Smooth muscle cell (in vitro differentiated cells): Measurements from ENCODE around the gene SDHAF2. TPM values are rescaled to one million over a fixed set of nuclear protein-coding genes. Genes with fewer than 3 reads are reported as not detected.

Experiments used
- DNase-seq: peaks from one replicate; lab custom pipeline; 2025; ENCODE audit not compliant: unreplicated experiment; lab: John Stamatoyannopoulos, UW
- H2AFZ ChIP-seq: fragments of 200-600 bp; sonication (generic); 2 replicates; pipeline ENCODE4 v1.6.0; 2016; ENCODE audit warnings: antibody characterized with exemption, low read depth, mild to moderate bottlenecking
- H3F3A ChIP-seq: fragments of 200-600 bp; sonication (generic); 2 replicates; pipeline ENCODE4 v1.6.0; 2017; ENCODE audit warnings: antibody characterized with exemption, low read depth
- H3K27ac ChIP-seq: fragments of 200-600 bp; sonication (generic); 2 replicates; pipeline ENCODE4 v1.5.1; 2016; ENCODE audit warnings: low read depth, mild to moderate bottlenecking
- H3K27me3 ChIP-seq: fragments of 200-600 bp; sonication (generic); 2 replicates; pipeline ENCODE4 v1.6.1; 2016; ENCODE audit warnings: low read depth, mild to moderate bottlenecking
- H3K36me3 ChIP-seq: fragments of 200-600 bp; sonication (generic); 2 replicates; pipeline ENCODE4 v1.5.1; 2016; ENCODE audit warnings: low read depth
- H3K4me1 ChIP-seq: fragments of 200-600 bp; sonication (generic); 2 replicates; pipeline ENCODE4 v1.5.1; 2016; ENCODE audit warnings: low read depth
- H3K4me2 ChIP-seq: fragments of 200-600 bp; sonication (generic); 2 replicates; pipeline ENCODE4 v1.6.0; 2016; ENCODE audit warnings: mild to moderate bottlenecking
- H3K4me3 ChIP-seq: fragments of 200-600 bp; sonication (generic); 2 replicates; pipeline ENCODE4 v1.5.1; 2016; ENCODE audit warnings: mild to moderate bottlenecking
- H3K79me2 ChIP-seq: fragments of 200-600 bp; sonication (generic); 2 replicates; pipeline ENCODE4 v1.6.0; 2016; ENCODE audit warnings: low read depth, mild to moderate bottlenecking
- H3K9ac ChIP-seq: fragments of 200-600 bp; sonication (generic); 2 replicates; pipeline ENCODE4 v1.6.0; 2016; ENCODE audit warnings: low read depth
- H3K9me3 ChIP-seq: fragments of 200-600 bp; sonication (generic); replicated peaks from 2 replicates; pipeline ENCODE4 v1.5.1; 2016; ENCODE audit warnings: low read depth
- H4K20me1 ChIP-seq: fragments of 200-600 bp; sonication (generic); 2 replicates; pipeline ENCODE4 v1.6.0; 2016; ENCODE audit warnings: low read depth
- CTCF ChIP-seq: fragments of 200-600 bp; sonication (generic); IDR thresholded peaks from 2 replicates; pipeline ENCODE4 v1.5.1; 2017; ENCODE audit warnings: borderline replicate concordance, mild to moderate bottlenecking, antibody characterized with exemption; ENCODE audit not compliant: insufficient read depth, poor library complexity, severe bottlenecking
- WGBS: methylation state at CpG from one replicate; pipeline ENCODE4 v1.1.7; 2016; ENCODE audit warnings: low lambda C conversion rate; 5-methylcytosine and 5-hydroxymethylcytosine counted together
- polyA plus RNA-seq: library from polyadenylated mRNA; unstranded; fragments of >200 nt; fragmentation: Nextera tagmentation; extraction: Ambion mirVana; gene quantifications from 2 replicates; pipeline ENCODE4 v1.2.1, GENCODE V29; 2016
- total RNA-seq: library from RNA; depleted of rRNA; stranded (reverse); fragments of >200 nt; gene quantifications from 2 replicates; pipeline ENCODE4 v1.2.3, GENCODE V29; 2014

Gene SDHAF2
- total and polyA plus RNA-seq, 2 experiments from 2014 or later: 25.0 to 47.1 TPM

DNA sequence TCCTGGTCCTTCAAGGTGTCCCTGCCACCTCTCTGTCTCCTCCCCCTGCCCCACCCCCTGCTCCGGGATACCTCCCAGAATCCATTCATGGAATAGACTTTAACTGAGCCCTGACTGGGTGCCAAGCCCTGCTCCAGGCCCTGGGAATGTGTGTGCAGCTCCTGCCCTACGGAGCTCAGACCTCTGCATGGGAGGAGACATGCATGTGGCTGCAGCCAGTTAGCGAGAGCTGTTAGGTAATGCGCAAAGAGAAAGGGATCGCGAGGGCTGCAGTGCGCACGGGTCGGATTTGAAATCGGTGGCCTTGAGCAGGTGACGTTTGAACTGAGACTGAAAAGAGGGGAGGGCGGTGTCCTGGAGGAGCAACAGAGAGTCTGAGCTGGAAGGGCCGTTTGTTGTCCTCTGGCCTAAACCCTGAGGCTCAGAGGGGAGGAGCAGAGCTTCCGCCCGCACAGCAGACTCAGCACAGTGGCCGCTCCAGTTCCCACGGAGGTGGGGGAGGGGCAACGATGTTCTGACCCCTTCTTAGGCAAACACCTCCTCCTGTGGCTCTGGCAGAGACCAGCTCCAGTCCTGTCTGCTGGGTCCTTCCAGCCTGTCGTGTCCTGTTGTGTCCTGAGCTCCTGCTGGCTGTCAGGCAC, 58.8 kb downstream of the SDHAF2 start:
- peak overlapping the region; percentile 13 for H3K4me3 ChIP-seq

DNA sequence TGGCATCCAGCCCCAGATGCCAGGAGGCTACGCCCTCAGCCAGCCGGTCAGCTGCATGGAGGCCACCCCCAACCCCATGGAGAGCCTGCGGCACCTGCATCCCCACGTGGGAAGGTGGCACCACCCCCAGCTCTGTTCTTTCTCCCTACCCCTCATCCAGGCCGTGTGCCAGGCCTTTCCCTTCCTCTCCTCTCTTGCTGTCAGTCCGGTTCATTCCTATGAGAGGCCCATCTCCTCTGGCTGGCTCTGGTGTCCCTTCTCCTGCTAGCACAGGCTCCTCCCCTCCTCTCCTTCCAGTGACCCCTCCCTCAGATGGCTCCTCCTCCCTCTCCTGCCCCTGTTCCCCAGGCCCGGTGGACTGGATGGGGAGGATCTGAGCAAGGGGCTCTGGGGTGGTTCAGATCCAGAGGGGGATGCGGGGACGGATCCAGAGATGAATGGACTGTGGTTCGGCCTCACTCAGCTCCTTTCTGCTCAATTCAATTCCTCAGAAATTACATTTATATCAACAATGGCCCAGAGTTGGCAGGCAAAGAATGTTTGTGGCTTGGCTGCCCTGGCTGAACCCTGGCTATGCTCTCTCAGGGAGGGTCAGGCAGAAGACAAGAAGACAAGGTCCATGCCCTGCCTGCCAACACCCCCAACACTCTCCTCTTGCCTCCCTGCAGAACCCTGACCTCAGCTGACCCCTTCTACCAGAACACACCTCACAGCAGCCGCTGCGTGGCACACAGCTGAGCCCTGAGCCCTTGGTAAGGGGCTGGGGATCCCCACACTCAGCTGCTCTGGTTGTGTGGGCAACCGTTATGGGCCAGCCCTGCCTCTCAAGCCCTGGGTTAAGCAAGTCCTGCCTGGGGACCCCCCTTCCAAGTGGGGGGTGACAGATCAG, 60.2 kb downstream of the SDHAF2 start:
- Histone ChIP-seq H3K4me1 (peaks cover 10% of the 10 kb centered on the region), H2AFZ (no peak overlapping the region), H3K27me3 (no peaks in the 10 kb centered on the region), H3K9me3 (no peaks in the 10 kb centered on the region), H3K4me2 (no peak overlapping the region), H3K4me3 (no peak overlapping the region), H3K36me3 (no peaks in the 10 kb centered on the region), H3K27ac (no peak overlapping the region), H3K9ac (no peak overlapping the region), H3K79me2 (no peaks in the 10 kb centered on the region), H3F3A (no peaks in the 10 kb centered on the region), H4K20me1 (no peaks in the 10 kb centered on the region)
- TF ChIP-seq CTCF: no peak
- DNase-seq: no peak
- WGBS: 70% methylated on average over 13 of the region's 13 CpGs

More for the DNA sequence above, 58.8 kb downstream of the SDHAF2 start:
- H3F3A ChIP-seq: no peaks in the 10 kb centered on the region
- no peak overlapping the region for H3K9ac ChIP-seq
- no peaks in the 10 kb centered on the region for H3K27me3 ChIP-seq
- no peaks in the 10 kb centered on the region for H3K79me2 ChIP-seq
- no peak for TF ChIP-seq CTCF
- H3K4me1 ChIP-seq: peaks cover 10% of the 10 kb centered on the region
- 21% methylated on average over 19 of the region's 19 CpGs for WGBS
- H2AFZ ChIP-seq: no peak overlapping the region
- H3K27ac ChIP-seq: no peak overlapping the region
- peak overlapping the region; percentile 75 for H3K4me2 ChIP-seq
- no peaks in the 10 kb centered on the region for H4K20me1 ChIP-seq
- H3K9me3 ChIP-seq: no peaks in the 10 kb centered on the region
- H3K36me3 ChIP-seq: no peaks in the 10 kb centered on the region
- DNase-seq: no peak

DNA sequence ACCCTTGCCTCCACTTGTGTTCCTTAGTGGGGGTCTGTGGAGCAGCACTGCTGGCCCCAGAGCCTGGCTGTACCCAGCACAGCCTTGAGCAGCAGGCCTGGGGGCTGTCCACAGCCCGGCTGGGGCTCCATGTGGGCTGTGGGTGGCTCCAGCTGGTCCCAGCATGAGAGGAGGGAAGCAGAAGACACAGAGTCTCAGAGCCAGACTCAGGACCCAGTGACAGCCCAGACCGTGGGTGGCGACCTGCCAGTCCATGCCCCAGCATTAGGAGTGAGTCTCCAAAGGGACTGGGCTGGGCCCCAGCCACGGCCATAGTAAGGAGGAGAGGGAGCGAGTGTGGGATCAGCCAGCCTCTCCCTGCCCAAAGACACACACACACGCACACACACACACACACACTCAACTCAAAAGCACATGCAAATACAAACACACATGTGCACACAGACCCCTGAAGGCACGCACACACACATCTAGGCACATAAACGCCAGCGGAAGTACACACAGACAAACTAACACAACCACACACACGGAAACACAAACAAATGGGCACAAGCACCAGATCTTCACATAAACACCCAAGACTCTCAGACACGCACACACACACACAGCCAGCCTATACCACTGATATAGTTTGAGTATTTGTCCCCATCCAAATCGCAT, 61.9 kb downstream of the SDHAF2 start:
- Histone ChIP-seq H3K9me3 (no peaks in the 10 kb centered on the region), H4K20me1 (no peaks in the 10 kb centered on the region), H3K4me3 (no peak overlapping the region), H2AFZ (no peak overlapping the region), H3K36me3 (no peaks in the 10 kb centered on the region), H3K4me1 (peaks cover 10% of the 10 kb centered on the region), H3K27ac (no peak overlapping the region), H3K79me2 (no peaks in the 10 kb centered on the region), H3K9ac (no peak overlapping the region), H3K27me3 (no peaks in the 10 kb centered on the region), H3K4me2 (no peak overlapping the region), H3F3A (no peaks in the 10 kb centered on the region)
- no peak for DNase-seq
- TF ChIP-seq CTCF: no peak
- 90% methylated on average over 12 of the region's 12 CpGs for WGBS
